GM23248 (cell line): ENCODE measurements around the gene SEC24C.

ENCODE experiments used
- EZH2 ChIP-seq: fragments of 200-600 bp; sonication (generic); IDR thresholded peaks from 2 replicates; pipeline ENCODE4 v1.6.1; 2018; ENCODE audit warnings: antibody characterized with exemption, mild to moderate bottlenecking; ENCODE audit not compliant: insufficient read depth, poor library complexity, severe bottlenecking
- EZH2phosphoT487 ChIP-seq: fragments of 200-600 bp; sonication (generic); IDR thresholded peaks from 2 replicates; pipeline ENCODE4 v1.6.1; 2018; ENCODE audit warnings: antibody characterized with exemption, moderate library complexity, mild to moderate bottlenecking, low read depth; ENCODE audit not compliant: insufficient read depth

- no peak for TF ChIP-seq EZH2
- no peak for TF ChIP-seq EZH2phosphoT487
Observed at GRCh38 chr10:73810735-73811465, 66.7 kb downstream of the SEC24C start.
